ENCODE results near the gene HOXB9. TPM values are rescaled to one million over a fixed set of nuclear protein-coding genes. Genes with fewer than 3 reads are reported as not detected.
A peak's percentile ranks its signal among the peaks of the same experiment; 100 is the strongest.

The HOXB9 gene
- total and polyA plus RNA-seq, 2 donors from 2014 or later, result 29.2 to 45.8 TPM

- no peak for FAIRE-seq
- intact Hi-C loops (cut with DNase I), result loop anchor here (10.0 kb wide), 1 partner anchor 262 kb away; no protein-coding TSS in a partner anchor
Observed at GRCh38 chr17:48596735-48597527, 29.2 kb downstream of the HOXB9 start.

GRCh38 chr17:48596000-48596734 is 30.0 kb downstream of the HOXB9 start:
- peak in 2 of 5 donors; percentile 67 to 71 for DNase-seq
- H3K9me3 ChIP-seq (ENCODE audit: control insufficient read depth in 2 of 3, insufficient read depth in 1 of 3, low read length in 3 of 3), result no peaks in the 10 kb centered on the region
- peak overlapping the region; percentile 90 to 91 for H3K27ac ChIP-seq (ENCODE audit: low read depth in 2 of 2, low read length in 2 of 2)
- H3K36me3 ChIP-seq (ENCODE audit: control insufficient read depth in 2 of 3, insufficient read depth in 3 of 3, low read length in 3 of 3), result peaks cover 0 to 12% (median 3%) of the 10 kb centered on the region in 3 donors
- H3K4me3 ChIP-seq (ENCODE audit: low read length in 3 of 3), result peak overlapping the region; percentile 49 to 70 (median 69)
- H3K27me3 ChIP-seq (ENCODE audit: control insufficient read depth, insufficient read depth, low read length), result no peaks in the 10 kb centered on the region
- TF ChIP-seq CTCF (IDR thresholded peaks at IDR 0.05; ENCODE audit: borderline replicate concordance, extremely low read depth, insufficient read depth), result no peak
- intact Hi-C loops (cut with DNase I), result loop anchor here (10.0 kb wide), 1 partner anchor 261 kb away; no protein-coding TSS in a partner anchor
- no peak for FAIRE-seq
- peak overlapping the region; percentile 62 to 72 (median 67) for H3K9ac ChIP-seq (ENCODE audit: low read length in 3 of 3)
- H3K4me1 ChIP-seq (ENCODE audit: control insufficient read depth in 2 of 3, insufficient read depth in 2 of 3, low read depth in 1 of 3, low read length in 3 of 3), result peaks cover 0 to 12% (median 11%) of the 10 kb centered on the region in 3 donors

More at GRCh38 chr17:48596735-48597527, 29.2 kb downstream of the HOXB9 start:
- peaks cover 0 to 12% (median 0%) of the 10 kb centered on the region in 3 donors for H3K36me3 ChIP-seq (ENCODE audit: control insufficient read depth in 2 of 3, insufficient read depth in 3 of 3, low read length in 3 of 3)
- peak overlapping the region; percentile 90 to 91 for H3K27ac ChIP-seq (ENCODE audit: low read depth in 2 of 2, low read length in 2 of 2)
- no peak for TF ChIP-seq CTCF (IDR thresholded peaks at IDR 0.05; ENCODE audit: borderline replicate concordance, extremely low read depth, insufficient read depth)
- H3K4me1 ChIP-seq (ENCODE audit: control insufficient read depth in 2 of 3, insufficient read depth in 2 of 3, low read depth in 1 of 3, low read length in 3 of 3), result peaks cover 0 to 12% (median 11%) of the 10 kb centered on the region in 3 donors
- H3K4me3 ChIP-seq (ENCODE audit: low read length in 3 of 3), result peak overlapping the region; percentile 69 to 75 (median 70)
- no peaks in the 10 kb centered on the region for H3K9me3 ChIP-seq (ENCODE audit: control insufficient read depth in 2 of 3, insufficient read depth in 1 of 3, low read length in 3 of 3)
- peak; percentile 51 to 91 (median 88) for DNase-seq
- no peaks in the 10 kb centered on the region for H3K27me3 ChIP-seq (ENCODE audit: control insufficient read depth, insufficient read depth, low read length)
- peak overlapping the region; percentile 67 to 72 (median 68) for H3K9ac ChIP-seq (ENCODE audit: low read length in 3 of 3)

GRCh38 chr17:48595278-48595999 is 30.7 kb downstream of the HOXB9 start:
- peak overlapping the region; percentile 90 to 91 for H3K27ac ChIP-seq (ENCODE audit: low read depth in 2 of 2, low read length in 2 of 2)
- intact Hi-C loops (cut with DNase I), result loop anchor here (10.0 kb wide), 1 partner anchor 261 kb away; no protein-coding TSS in a partner anchor

More at GRCh38 chr17:48595278-48595999, 30.7 kb downstream of the HOXB9 start:
- Histone ChIP-seq H3K4me1 (ENCODE audit: control insufficient read depth in 2 of 3, insufficient read depth in 2 of 3, low read depth in 1 of 3, low read length in 3 of 3) (peaks cover 0 to 12% (median 12%) of the 10 kb centered on the region in 3 donors), H3K4me3 (ENCODE audit: low read length in 3 of 3) (peak overlapping the region; percentile 40 to 69 (median 49)), H3K27me3 (ENCODE audit: control insufficient read depth, insufficient read depth, low read length) (no peaks in the 10 kb centered on the region), H3K36me3 (ENCODE audit: control insufficient read depth in 2 of 3, insufficient read depth in 3 of 3, low read length in 3 of 3) (peaks cover 0 to 12% (median 3%) of the 10 kb centered on the region in 3 donors), H3K9me3 (ENCODE audit: control insufficient read depth in 2 of 3, insufficient read depth in 1 of 3, low read length in 3 of 3) (no peaks in the 10 kb centered on the region), H3K9ac (ENCODE audit: low read length in 3 of 3) (peak overlapping the region; percentile 40 to 72 (median 55))
- DNase-seq (peak in 2 of 5 donors; percentile 57 to 64), FAIRE-seq (no peak)
- no peak for TF ChIP-seq CTCF (IDR thresholded peaks at IDR 0.05; ENCODE audit: borderline replicate concordance, extremely low read depth, insufficient read depth)

Measured in kidney (tissue), 14 donors.